ENCODE measurements around the gene RNF157. TPM values are rescaled to one million over a fixed set of nuclear protein-coding genes. Genes with fewer than 3 reads are reported as not detected.
"Not testable (repeated sequence)": the region's sequence is repeated elsewhere in the genome, so short reads cannot be mapped to it uniquely, and the experiment has no call there.

RNF157 gene
- total RNA-seq, 2 donors from 2014 or later, result 9.6 to 11.2 TPM

DNA sequence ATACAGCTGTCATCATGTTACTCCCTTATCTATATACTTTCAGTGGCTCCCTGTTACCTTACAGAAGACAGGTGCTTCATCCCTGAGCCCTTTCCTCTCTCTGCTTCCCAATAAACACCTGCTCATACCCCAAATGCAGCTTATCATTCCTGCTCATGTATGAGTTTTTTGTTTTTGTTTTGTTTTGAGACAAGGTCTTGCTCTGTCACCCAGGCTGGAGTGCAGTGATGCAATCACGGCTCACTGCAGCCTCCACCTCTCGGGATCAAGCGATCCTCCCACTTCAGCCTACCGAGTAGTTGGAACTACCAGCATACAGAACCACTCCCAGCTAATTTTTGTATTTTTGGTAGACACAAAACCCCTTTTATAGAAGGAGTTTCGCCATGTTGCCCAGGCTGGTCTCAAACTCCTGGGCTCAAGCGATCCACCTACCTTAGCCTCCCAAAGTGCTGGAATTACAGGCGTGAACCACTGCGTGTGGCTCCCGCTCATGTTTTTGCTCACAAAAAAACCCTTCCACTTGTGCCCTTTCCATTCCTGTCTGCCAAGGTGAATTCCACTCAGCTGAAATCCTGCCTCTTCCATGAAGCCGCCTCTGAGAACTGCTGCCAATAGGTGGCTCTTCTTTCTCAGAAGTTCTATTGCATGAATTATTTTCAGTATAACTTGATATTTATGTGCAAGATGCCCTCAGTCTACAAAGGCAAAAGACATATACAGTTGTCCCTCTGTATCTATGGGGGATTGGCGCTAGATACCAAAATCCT lies 7.9 kb upstream of the RNF157 start:
- no peak overlapping the region for H3K4me3 ChIP-seq (ENCODE audit: low read length)
- no peak overlapping the region for H3K27ac ChIP-seq (ENCODE audit: low read depth, low read length)
- no peak overlapping the region for H3K4me3 Mint-ChIP-seq
- no peak overlapping the region for H3K9ac ChIP-seq (ENCODE audit: extremely low read depth, low read length, poor library complexity, severe bottlenecking)
- no peaks in the 10 kb centered on the region for H3K9me3 Mint-ChIP-seq
- H3K4me1 Mint-ChIP-seq, result peaks cover 12% of the 10 kb centered on the region
- no peaks in the 10 kb centered on the region for H3K36me3 ChIP-seq (ENCODE audit: control insufficient read depth, insufficient read depth, low read length)
- H3K4me1 ChIP-seq (ENCODE audit: control insufficient read depth, insufficient read depth, low read length), result no peaks in the 10 kb centered on the region
- H3K36me3 Mint-ChIP-seq (ENCODE audit: low read depth), result no peaks in the 10 kb centered on the region
- H3K27me3 Mint-ChIP-seq (ENCODE audit: insufficient read depth), result peaks cover 14% of the 10 kb centered on the region
- peak; percentile 42 for DNase-seq
- H3K27me3 ChIP-seq (ENCODE audit: control insufficient read depth, insufficient read depth, low read length, poor library complexity, severe bottlenecking), result peaks cover 13% of the 10 kb centered on the region
- no peaks in the 10 kb centered on the region for H3K9me3 ChIP-seq (ENCODE audit: control insufficient read depth, low read length)
- TF ChIP-seq, protein P1, sequence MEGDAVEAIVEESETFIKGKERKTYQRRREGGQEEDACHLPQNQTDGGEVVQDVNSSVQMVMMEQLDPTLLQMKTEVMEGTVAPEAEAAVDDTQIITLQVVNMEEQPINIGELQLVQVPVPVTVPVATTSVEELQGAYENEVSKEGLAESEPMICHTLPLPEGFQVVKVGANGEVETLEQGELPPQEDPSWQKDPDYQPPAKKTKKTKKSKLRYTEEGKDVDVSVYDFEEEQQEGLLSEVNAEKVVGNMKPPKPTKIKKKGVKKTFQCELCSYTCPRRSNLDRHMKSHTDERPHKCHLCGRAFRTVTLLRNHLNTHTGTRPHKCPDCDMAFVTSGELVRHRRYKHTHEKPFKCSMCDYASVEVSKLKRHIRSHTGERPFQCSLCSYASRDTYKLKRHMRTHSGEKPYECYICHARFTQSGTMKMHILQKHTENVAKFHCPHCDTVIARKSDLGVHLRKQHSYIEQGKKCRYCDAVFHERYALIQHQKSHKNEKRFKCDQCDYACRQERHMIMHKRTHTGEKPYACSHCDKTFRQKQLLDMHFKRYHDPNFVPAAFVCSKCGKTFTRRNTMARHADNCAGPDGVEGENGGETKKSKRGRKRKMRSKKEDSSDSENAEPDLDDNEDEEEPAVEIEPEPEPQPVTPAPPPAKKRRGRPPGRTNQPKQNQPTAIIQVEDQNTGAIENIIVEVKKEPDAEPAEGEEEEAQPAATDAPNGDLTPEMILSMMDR (conservative IDR thresholded peaks at IDR 0.05), result peak; percentile 34
- 91 to 92% methylated on average over 9 to 11 of the region's 11 CpGs for WGBS, 2 experiments (ENCODE audit: insufficient coverage in 1 of 2, insufficient read length in 1 of 2)
- H3K27ac Mint-ChIP-seq, result no peak overlapping the region

DNA sequence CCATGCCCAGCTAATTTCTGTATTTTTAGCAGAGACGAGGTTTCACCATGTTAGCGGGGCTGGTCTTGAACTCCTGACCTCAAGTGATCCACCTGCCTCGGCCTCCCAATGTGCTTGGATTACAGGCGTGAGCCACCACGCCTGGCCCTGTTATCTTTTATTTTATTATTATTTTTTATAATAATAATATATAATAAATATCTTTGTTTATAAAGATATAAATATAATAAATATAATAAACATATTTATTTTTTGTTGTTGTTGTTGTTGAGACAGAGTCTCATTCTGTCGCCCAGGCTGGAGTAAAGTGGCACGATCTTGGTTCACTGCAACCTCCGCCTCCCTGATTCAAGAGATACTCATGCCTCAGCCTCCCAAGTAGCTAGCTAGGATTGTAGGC lies 7.0 kb upstream of the RNF157 start:
- Mint-ChIP-seq H3K27ac (no peak overlapping the region), H3K36me3 (ENCODE audit: low read depth) (no peaks in the 10 kb centered on the region), H3K9me3 (no peaks in the 10 kb centered on the region), H3K4me3 (no peak overlapping the region), H3K27me3 (ENCODE audit: insufficient read depth) (peaks cover 23% of the 10 kb centered on the region), H3K4me1 (peaks cover 12% of the 10 kb centered on the region)
- H3K9me3 ChIP-seq (ENCODE audit: control insufficient read depth, low read length), result no peaks in the 10 kb centered on the region
- no peak for DNase-seq
- H3K36me3 ChIP-seq (ENCODE audit: control insufficient read depth, insufficient read depth, low read length), result no peaks in the 10 kb centered on the region
- 84 to 95% methylated on average over 5 to 6 of the region's 8 CpGs for WGBS, 2 experiments (ENCODE audit: insufficient coverage in 1 of 2, insufficient read length in 1 of 2)
- no peak overlapping the region for H3K4me3 ChIP-seq (ENCODE audit: low read length)
- peaks cover 22% of the 10 kb centered on the region for H3K27me3 ChIP-seq (ENCODE audit: control insufficient read depth, insufficient read depth, low read length, poor library complexity, severe bottlenecking)
- no peak overlapping the region for H3K27ac ChIP-seq (ENCODE audit: low read depth, low read length)
- TF ChIP-seq, protein P1 (conservative IDR thresholded peaks at IDR 0.05), result no peak
- H3K4me1 ChIP-seq (ENCODE audit: control insufficient read depth, insufficient read depth, low read length), result no peaks in the 10 kb centered on the region
- H3K9ac ChIP-seq (ENCODE audit: extremely low read depth, low read length, poor library complexity, severe bottlenecking), result no peak overlapping the region

DNA sequence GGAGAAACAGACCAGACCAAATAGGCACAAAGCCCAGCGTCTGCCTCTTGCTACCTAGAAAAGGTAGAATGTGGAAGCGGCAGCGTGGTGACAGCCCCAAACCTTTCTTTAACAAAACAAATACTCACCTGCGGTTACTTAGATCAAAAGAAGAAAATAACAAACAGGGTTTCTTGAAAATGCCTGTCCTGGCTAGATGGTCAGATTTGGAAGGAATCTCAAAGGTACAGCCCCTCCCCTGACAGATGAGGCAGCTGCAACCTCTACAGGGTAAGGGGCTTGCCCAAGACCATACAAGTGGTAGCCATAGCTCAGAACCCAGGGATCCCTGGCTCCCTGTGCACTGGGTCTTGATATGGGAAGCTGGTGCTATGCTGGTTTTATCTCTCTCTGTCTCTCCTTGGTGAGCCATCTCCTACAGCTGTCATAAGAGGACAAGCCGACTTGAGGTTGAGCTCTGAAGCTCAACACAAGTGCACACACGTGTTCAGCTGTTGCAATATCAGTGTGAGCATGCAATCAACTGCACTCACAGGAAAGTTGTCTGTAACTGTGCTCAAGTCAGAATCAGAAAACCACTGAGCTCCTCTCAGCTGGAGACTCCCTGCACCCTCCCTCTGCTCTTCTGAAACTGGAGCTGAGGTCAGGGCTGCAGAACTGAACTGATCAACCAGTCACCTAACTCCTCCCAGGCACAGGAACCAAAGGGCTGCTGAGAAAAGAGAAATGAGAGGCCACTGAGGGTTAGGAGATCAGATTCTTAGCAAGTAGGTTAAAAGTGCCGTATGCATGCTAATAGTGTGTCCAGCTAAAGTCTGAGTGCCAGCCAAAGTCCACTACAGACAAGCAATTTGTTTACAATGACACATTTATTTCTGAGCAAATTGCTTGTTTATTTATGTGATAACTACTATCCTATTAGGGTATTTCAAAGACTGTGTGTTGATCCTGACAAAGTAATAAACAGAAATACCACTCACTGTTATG lies 6.1 kb upstream of the RNF157 start:
- TF ChIP-seq, protein P1 (conservative IDR thresholded peaks at IDR 0.05), result no peak
- Histone ChIP-seq H3K36me3 (ENCODE audit: control insufficient read depth, insufficient read depth, low read length) (no peaks in the 10 kb centered on the region), H3K27me3 (ENCODE audit: control insufficient read depth, insufficient read depth, low read length, poor library complexity, severe bottlenecking) (peaks cover 31% of the 10 kb centered on the region), H3K9ac (ENCODE audit: extremely low read depth, low read length, poor library complexity, severe bottlenecking) (no peak overlapping the region), H3K4me3 (ENCODE audit: low read length) (peak overlapping the region; percentile 11), H3K27ac (ENCODE audit: low read depth, low read length) (no peak overlapping the region), H3K9me3 (ENCODE audit: control insufficient read depth, low read length) (no peaks in the 10 kb centered on the region), H3K4me1 (ENCODE audit: control insufficient read depth, insufficient read depth, low read length) (no peaks in the 10 kb centered on the region)
- no peaks in the 10 kb centered on the region for H3K9me3 Mint-ChIP-seq
- H3K4me1 Mint-ChIP-seq, result peaks cover 13% of the 10 kb centered on the region
- 93% methylated on average over 4 to 7 of the region's 7 CpGs for WGBS, 2 experiments (ENCODE audit: insufficient coverage in 1 of 2, insufficient read length in 1 of 2)
- DNase-seq, result peak; percentile 53
- H3K27ac Mint-ChIP-seq, result no peak overlapping the region
- no peaks in the 10 kb centered on the region for H3K36me3 Mint-ChIP-seq (ENCODE audit: low read depth)
- H3K27me3 Mint-ChIP-seq (ENCODE audit: insufficient read depth), result peaks cover 32% of the 10 kb centered on the region
- H3K4me3 Mint-ChIP-seq, result no peak overlapping the region

DNA sequence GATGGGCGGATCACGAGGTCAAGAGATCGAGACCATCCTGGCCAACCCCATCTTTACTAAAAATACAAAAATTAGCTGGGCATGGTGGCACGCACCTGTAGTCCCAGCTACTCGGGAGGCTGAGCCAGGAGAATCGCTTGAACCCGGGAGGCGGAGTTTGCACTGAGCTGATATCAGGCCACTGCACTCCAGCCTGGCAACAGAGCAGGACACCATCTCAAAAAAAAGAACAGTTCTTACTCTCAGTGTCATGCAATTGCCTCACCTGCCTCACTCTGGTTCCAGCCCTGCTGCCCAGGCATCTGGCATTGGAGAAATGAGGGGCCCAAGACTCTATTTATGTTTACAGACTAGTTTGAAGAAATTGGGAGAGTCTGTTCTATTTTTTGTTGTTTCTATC lies 4.4 kb upstream of the RNF157 start:
- not testable (repeated sequence) for H3K27ac ChIP-seq (ENCODE audit: low read depth, low read length); H3K27ac Mint-ChIP-seq; H3K4me1 ChIP-seq (ENCODE audit: control insufficient read depth, insufficient read depth, low read length); H3K9me3 Mint-ChIP-seq; H3K4me3 Mint-ChIP-seq; H3K9me3 ChIP-seq (ENCODE audit: control insufficient read depth, low read length); H3K9ac ChIP-seq (ENCODE audit: extremely low read depth, low read length, poor library complexity, severe bottlenecking); H3K36me3 Mint-ChIP-seq (ENCODE audit: low read depth); H3K36me3 ChIP-seq (ENCODE audit: control insufficient read depth, insufficient read depth, low read length); H3K4me3 ChIP-seq (ENCODE audit: low read length)
- Mint-ChIP-seq H3K27me3 (ENCODE audit: insufficient read depth) (peaks cover 41% of the 10 kb centered on the region), H3K4me1 (peaks cover 19% of the 10 kb centered on the region)
- 94 to 98% methylated on average over 5 to 8 of the region's 8 CpGs for WGBS, 2 experiments (ENCODE audit: insufficient coverage in 1 of 2, insufficient read length in 1 of 2)
- DNase-seq, result peak; percentile 30
- peaks cover 41% of the 10 kb centered on the region for H3K27me3 ChIP-seq (ENCODE audit: control insufficient read depth, insufficient read depth, low read length, poor library complexity, severe bottlenecking)

Measured in endodermal cell (in vitro differentiated cells).